Fibroblast of skin of left quadriceps (primary cell): ENCODE measurements around the gene CEACAM18.

Source experiments
- DNase-seq, 2 experiments: peaks; one replicate each; pipeline ENCODE4 v3.0.0-alpha.2; 2013; ENCODE audit warnings: low read depth in 2 of 2

Gene CEACAM18

DNA sequence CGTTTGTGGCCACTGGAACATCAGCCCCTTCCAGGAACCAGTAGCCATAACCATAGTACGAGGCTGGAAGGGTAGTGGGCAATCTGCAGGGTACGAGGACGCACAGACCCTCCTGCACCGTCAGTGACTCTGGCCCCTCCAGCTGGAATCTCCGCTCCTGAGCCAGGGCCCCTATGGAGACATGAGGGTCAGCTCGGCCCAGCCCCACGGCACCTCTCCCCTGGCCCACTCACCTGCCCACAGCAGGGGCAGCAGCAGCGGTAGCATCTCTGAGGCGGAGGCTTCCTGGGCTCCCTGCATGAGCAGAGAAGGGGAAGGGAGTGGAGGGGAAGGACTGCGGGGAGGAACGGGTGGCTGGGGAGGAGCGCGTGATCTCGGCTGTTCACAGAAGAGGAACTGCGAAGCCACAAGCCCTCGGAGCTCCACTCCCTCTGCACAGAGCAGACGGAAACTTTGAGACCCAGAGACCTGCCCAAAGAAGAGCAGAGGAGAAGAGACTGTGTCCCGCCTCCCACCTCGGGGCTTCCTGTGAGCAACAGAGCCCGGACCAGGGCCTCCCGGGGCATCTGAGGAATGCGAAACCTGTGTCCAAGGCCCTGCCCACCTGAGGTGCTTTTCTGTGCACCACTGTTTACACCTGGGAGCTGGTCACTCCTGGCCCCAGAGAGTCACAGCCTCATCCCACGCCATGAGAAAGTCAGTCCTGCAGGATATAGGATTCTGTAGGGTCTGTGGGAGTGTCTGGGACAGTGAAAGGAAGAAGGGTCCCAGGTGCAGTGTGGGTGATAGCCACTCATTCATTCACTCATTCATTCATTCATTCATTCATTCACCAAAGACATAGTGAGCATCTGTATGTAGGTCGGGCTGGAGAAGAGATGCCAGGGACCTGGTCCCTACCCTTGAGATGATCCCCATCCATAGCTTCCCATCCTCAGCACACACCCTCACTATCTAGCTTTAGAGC is 53.3 kb downstream of the CEACAM18 start, which contains the start of gene SIGLEC6:
SIGLEC6 (minus strand) TSS at position 322 of the 967 bp plus-strand sequence; CDS start at position 300, 22 bp downstream.
- DNase-seq: no peak

DNA sequence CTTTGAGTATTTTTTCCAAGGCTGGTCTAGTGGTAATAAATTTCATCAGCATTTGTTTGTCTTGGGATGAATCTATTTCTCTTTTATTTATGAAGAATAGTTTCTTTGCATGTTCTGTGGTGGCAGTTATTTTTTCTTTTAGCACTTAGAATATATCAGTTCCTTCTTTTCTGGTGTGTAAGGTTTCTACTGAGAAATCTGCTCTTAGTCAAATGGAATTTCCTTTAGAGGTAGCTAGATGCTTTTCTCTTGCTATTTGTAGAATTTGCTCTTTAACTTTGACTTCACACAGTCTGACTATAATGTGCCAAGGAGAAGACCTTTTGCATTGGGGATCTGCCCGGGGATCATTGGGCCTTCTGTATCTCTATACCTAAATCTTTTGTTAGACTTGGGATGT is 57.2 kb downstream of the CEACAM18 start:
- DNase-seq: no peak

DNA sequence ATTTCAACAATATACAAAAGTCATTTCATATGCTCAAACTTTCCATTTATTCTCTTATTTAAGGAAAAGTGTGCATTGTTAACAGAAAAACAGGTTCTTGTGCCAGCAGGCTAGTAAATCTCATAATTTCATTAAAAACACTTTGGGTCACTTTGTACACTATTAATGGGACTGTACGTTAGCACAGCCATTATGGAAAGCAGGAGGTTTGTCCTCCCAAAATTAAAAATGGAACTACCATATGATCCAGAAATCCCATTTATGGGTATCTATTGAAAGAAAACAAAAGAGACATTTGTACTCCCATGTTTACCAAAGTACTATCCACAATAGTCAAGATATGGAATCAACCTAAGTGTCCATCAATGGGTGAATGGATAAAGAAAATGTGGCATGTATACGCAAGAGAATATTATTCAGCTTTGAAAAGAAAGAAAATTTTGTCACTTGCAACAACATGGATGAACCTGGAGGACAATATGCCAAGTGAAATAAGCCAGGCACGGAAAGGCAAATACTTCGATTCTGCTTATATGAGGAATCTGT is 61.6 kb downstream of the CEACAM18 start:
- no peak for DNase-seq
